ENCODE measurements around the gene ABHD14A. TPM values are rescaled to one million over a fixed set of nuclear protein-coding genes. Genes with fewer than 3 reads are reported as not detected.

ABHD14A gene
- polyA plus RNA-seq, 1 of the 3 experiments (the other 2 are of a cell fraction): 31.5 TPM

- no peak for TF ChIP-seq FOXM1 (IDR thresholded peaks at IDR 0.05; ENCODE audit: low read depth)
- TF ChIP-seq, protein P1, sequence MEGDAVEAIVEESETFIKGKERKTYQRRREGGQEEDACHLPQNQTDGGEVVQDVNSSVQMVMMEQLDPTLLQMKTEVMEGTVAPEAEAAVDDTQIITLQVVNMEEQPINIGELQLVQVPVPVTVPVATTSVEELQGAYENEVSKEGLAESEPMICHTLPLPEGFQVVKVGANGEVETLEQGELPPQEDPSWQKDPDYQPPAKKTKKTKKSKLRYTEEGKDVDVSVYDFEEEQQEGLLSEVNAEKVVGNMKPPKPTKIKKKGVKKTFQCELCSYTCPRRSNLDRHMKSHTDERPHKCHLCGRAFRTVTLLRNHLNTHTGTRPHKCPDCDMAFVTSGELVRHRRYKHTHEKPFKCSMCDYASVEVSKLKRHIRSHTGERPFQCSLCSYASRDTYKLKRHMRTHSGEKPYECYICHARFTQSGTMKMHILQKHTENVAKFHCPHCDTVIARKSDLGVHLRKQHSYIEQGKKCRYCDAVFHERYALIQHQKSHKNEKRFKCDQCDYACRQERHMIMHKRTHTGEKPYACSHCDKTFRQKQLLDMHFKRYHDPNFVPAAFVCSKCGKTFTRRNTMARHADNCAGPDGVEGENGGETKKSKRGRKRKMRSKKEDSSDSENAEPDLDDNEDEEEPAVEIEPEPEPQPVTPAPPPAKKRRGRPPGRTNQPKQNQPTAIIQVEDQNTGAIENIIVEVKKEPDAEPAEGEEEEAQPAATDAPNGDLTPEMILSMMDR (IDR thresholded peaks at IDR 0.05): peak; percentile 61
- no peak for TF ChIP-seq IRF3 (IDR thresholded peaks at IDR 0.05; ENCODE audit: low read depth, low read length)
- TF ChIP-seq CHD2 (IDR thresholded peaks at IDR 0.05; ENCODE audit: low read length, partially characterized antibody): no peak
- TF ChIP-seq NFIC (IDR thresholded peaks at IDR 0.05; ENCODE audit: borderline replicate concordance): no peak
- TF ChIP-seq TAF1 (IDR thresholded peaks at IDR 0.05; ENCODE audit: borderline replicate concordance, low read depth, low read length): no peak
- TF ChIP-seq, protein P2, sequence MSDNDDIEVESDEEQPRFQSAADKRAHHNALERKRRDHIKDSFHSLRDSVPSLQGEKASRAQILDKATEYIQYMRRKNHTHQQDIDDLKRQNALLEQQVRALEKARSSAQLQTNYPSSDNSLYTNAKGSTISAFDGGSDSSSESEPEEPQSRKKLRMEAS (IDR thresholded peaks at IDR 0.05; ENCODE audit: low read depth): no peak
- peak; percentile 99 for TF ChIP-seq RAD21 (IDR thresholded peaks at IDR 0.05; ENCODE audit: low read length)
- TF ChIP-seq SMC3 (IDR thresholded peaks at IDR 0.05; ENCODE audit: low read depth, low read length): peak; percentile 94
- no peak for TF ChIP-seq GATA2 (CRISPR knock-in tag; IDR thresholded peaks at IDR 0.05)
- no peak for TF ChIP-seq USF1 (IDR thresholded peaks at IDR 0.05; ENCODE audit: borderline replicate concordance, low read depth)
- TF ChIP-seq, protein P3, sequence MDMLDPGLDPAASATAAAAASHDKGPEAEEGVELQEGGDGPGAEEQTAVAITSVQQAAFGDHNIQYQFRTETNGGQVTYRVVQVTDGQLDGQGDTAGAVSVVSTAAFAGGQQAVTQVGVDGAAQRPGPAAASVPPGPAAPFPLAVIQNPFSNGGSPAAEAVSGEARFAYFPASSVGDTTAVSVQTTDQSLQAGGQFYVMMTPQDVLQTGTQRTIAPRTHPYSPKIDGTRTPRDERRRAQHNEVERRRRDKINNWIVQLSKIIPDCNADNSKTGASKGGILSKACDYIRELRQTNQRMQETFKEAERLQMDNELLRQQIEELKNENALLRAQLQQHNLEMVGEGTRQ (IDR thresholded peaks at IDR 0.05; ENCODE audit: borderline replicate concordance, low read depth, low read length): no peak
- no peak for TF ChIP-seq POLR2AphosphoS5 (IDR thresholded peaks at IDR 0.05; ENCODE audit: low read depth, low read length)
- TF ChIP-seq YY1 (IDR thresholded peaks at IDR 0.05; ENCODE audit: low read depth): no peak
- TF ChIP-seq SIN3A (IDR thresholded peaks at IDR 0.05; ENCODE audit: borderline replicate concordance, low read depth, low read length): no peak
- no peak for TF ChIP-seq TCF12 (IDR thresholded peaks at IDR 0.05)
- TF ChIP-seq GABPA (IDR thresholded peaks at IDR 0.05; ENCODE audit: low read depth): no peak
- TF ChIP-seq, protein P4, sequence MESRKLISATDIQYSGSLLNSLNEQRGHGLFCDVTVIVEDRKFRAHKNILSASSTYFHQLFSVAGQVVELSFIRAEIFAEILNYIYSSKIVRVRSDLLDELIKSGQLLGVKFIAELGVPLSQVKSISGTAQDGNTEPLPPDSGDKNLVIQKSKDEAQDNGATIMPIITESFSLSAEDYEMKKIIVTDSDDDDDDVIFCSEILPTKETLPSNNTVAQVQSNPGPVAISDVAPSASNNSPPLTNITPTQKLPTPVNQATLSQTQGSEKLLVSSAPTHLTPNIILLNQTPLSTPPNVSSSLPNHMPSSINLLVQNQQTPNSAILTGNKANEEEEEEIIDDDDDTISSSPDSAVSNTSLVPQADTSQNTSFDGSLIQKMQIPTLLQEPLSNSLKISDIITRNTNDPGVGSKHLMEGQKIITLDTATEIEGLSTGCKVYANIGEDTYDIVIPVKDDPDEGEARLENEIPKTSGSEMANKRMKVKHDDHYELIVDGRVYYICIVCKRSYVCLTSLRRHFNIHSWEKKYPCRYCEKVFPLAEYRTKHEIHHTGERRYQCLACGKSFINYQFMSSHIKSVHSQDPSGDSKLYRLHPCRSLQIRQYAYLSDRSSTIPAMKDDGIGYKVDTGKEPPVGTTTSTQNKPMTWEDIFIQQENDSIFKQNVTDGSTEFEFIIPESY (IDR thresholded peaks at IDR 0.05; ENCODE audit: borderline replicate concordance, low read depth): no peak
Measured at GRCh38 chr3:52004163-52004787, 29.4 kb downstream of the ABHD14A start (continued).

Data from SK-N-SH (cell line).